Keratinocyte (primary cell): ENCODE measurements around the gene RPS6KA5. TPM values are rescaled to one million over a fixed set of nuclear protein-coding genes. Genes with fewer than 3 reads are reported as not detected.
A peak's percentile ranks its signal among the peaks of the same experiment; 100 is the strongest.

Source experiments
- DNase-seq: peaks from one replicate; pipeline ENCODE4 v3.0.0-alpha.2; 2011; ENCODE audit warnings: low read depth, missing footprints, low spot score
- FAIRE-seq: peaks from 2 replicates; lab custom pipeline; 2011; peaks lifted over from hg19 to GRCh38; lab: Jason Lieb, UNC
- H2AFZ ChIP-seq: 2 replicates; pipeline ENCODE4 v1.6.0; 2012; ENCODE audit warnings: low read length, control low read depth, inconsistent platforms; ENCODE audit not compliant: control insufficient read depth
- H3K27ac ChIP-seq: 2 replicates; pipeline ENCODE4 v1.5.1; 2011; ENCODE audit warnings: low read length; ENCODE audit not compliant: control insufficient read depth, insufficient read depth
- H3K27me3 ChIP-seq: 3 replicates; pipeline ENCODE4 v1.6.0; 2011; ENCODE audit warnings: low read length; ENCODE audit not compliant: control insufficient read depth, insufficient read depth; ENCODE audit errors: extremely low read depth
- H3K36me3 ChIP-seq, 2 experiments: 2 replicates in 1 of 2; 3 replicates in 1 of 2; pipeline ENCODE4 v1.5.1; 2011; ENCODE audit warnings: low read length in 2 of 2, mild to moderate bottlenecking in 1 of 2; ENCODE audit not compliant: control insufficient read depth in 2 of 2, insufficient read depth in 2 of 2; ENCODE audit errors: extremely low read depth in 1 of 2
- H3K4me1 ChIP-seq: 3 replicates; pipeline ENCODE4 v1.5.1; 2011; ENCODE audit warnings: low read length; ENCODE audit not compliant: control insufficient read depth, insufficient read depth; ENCODE audit errors: extremely low read depth
- H3K4me2 ChIP-seq: 3 replicates; pipeline ENCODE4 v1.6.0; 2011; ENCODE audit warnings: low read depth, low read length; ENCODE audit not compliant: control insufficient read depth, insufficient read depth; ENCODE audit errors: extremely low read depth
- H3K4me3 ChIP-seq, 3 experiments: fragments of 200-600 bp in 1 of 3; sonication (generic) in 1 of 3; 2 replicates in 2 of 3; 3 replicates in 1 of 3; pipeline ENCODE4 v1.5.1; 2011 to 2016; ENCODE audit warnings: low read length in 3 of 3, mild to moderate bottlenecking in 3 of 3, control low read depth in 2 of 3, inconsistent platforms in 1 of 3, low read depth in 1 of 3, mixed read lengths in 1 of 3, mixed run types in 1 of 3, moderate library complexity in 1 of 3; ENCODE audit not compliant: control insufficient read depth in 2 of 3, insufficient read depth in 2 of 3; ENCODE audit errors: extremely low read depth in 1 of 3
- H3K79me2 ChIP-seq: 2 replicates; pipeline ENCODE4 v1.6.0; 2012; ENCODE audit warnings: low read length; ENCODE audit not compliant: control insufficient read depth, insufficient read depth
- H3K9ac ChIP-seq: 3 replicates; pipeline ENCODE4 v1.6.0; 2011; ENCODE audit warnings: low read length; ENCODE audit not compliant: control insufficient read depth, insufficient read depth; ENCODE audit errors: extremely low read depth
- H3K9me1 ChIP-seq: 3 replicates; pipeline ENCODE4 v1.6.0; 2011; ENCODE audit warnings: low read length; ENCODE audit not compliant: control insufficient read depth, insufficient read depth; ENCODE audit errors: extremely low read depth
- H3K9me3 ChIP-seq: 2 replicates; pipeline ENCODE4 v1.5.1; 2012; ENCODE audit warnings: low read depth, low read length; ENCODE audit not compliant: control insufficient read depth
- H4K20me1 ChIP-seq: 3 replicates; pipeline ENCODE4 v1.6.0; 2011; ENCODE audit warnings: low read length; ENCODE audit not compliant: control insufficient read depth, insufficient read depth; ENCODE audit errors: extremely low read depth
- EZH2 ChIP-seq: IDR thresholded peaks from one replicate; pipeline ENCODE4 v1.6.1; 2012; ENCODE audit warnings: inconsistent platforms, mild to moderate bottlenecking, low read length, moderate library complexity
- dilution Hi-C: fragments of 300-500 bp; cut with MboI; formaldehyde crosslinking; loops from one replicate; pipeline ENCODE4 v1.7.0; 2020; ENCODE audit warnings: low sequenced_read_pairs; ENCODE audit not compliant: extremely low pct_ligation_motif_present
- polyA plus RNA-seq, 5 experiments: library from polyadenylated mRNA; depleted of rRNA in 3 of 5; stranded (reverse) in 3 of 5; stranded (forward) in 1 of 5; unstranded in 1 of 5; fragments of >200 nt; gene quantifications; 1 replicate in 1 of 5; 2 replicates in 3 of 5; 3 replicates in 1 of 5; pipeline versions ENCODE4 v1.2.1 to v1.2.3, GENCODE V29; 2011 to 2012; ENCODE audit warnings: missing spikeins in 2 of 5, low read depth in 1 of 5, low replicate concordance in 1 of 5
- TF ChIP-seq, protein P1 (sequence below), 3 experiments: IDR thresholded peaks in 1 of 3; conservative IDR thresholded peaks in 1 of 3; optimal IDR thresholded peaks in 1 of 3; 2 replicates in 2 of 3; 3 replicates in 1 of 3; pipeline versions ENCODE3 to v1.5.1; 2011; ENCODE audit warnings: low read length in 3 of 3, mild to moderate bottlenecking in 3 of 3, moderate library complexity in 2 of 3, control low read depth in 1 of 3, inconsistent platforms in 1 of 3; ENCODE audit not compliant: insufficient read depth in 2 of 3; ENCODE audit errors: extremely low read depth in 1 of 3

The RPS6KA5 gene
- polyA plus RNA-seq, 1 donor (not counting 4 experiments of a cell fraction or from before 2014, with no cell fraction given): 2.9 TPM

DNA sequence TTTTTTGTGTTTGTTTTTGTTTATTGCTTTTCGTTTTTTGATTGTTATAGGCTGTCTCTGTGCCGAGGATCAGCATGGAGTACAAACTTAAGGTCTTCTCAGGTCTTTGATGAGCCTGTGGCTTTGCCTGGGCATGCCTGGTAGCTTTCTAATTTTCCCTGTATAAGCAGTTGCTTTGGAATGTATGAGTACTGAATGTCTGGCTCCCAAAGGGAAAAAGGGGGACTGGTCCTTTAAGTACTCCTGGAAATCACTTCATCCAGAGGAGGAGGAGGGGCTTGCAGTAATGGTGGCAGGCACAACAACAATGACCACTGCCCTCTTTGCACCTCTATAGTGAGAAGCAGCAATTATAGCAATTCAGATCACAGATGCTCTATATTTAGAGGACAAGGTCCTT is 176.7 kb downstream of the RPS6KA5 start:
- DNase-seq: peak; percentile 41
- peak; percentile 95 for FAIRE-seq
- dilution Hi-C loops: no loop called here
- peak overlapping the region; percentile 75 for H3K27ac ChIP-seq
- peak overlapping the region in 2 of 3 experiments; percentile 36 to 49 for H3K4me3 ChIP-seq
- H4K20me1 ChIP-seq: no peaks in the 10 kb centered on the region
- H3K9ac ChIP-seq: peak overlapping the region; percentile 22
- H3K9me1 ChIP-seq: no peaks in the 10 kb centered on the region
- no peaks in the 10 kb centered on the region for H3K27me3 ChIP-seq
- TF ChIP-seq EZH2: no peak
- TF ChIP-seq, protein P1, sequence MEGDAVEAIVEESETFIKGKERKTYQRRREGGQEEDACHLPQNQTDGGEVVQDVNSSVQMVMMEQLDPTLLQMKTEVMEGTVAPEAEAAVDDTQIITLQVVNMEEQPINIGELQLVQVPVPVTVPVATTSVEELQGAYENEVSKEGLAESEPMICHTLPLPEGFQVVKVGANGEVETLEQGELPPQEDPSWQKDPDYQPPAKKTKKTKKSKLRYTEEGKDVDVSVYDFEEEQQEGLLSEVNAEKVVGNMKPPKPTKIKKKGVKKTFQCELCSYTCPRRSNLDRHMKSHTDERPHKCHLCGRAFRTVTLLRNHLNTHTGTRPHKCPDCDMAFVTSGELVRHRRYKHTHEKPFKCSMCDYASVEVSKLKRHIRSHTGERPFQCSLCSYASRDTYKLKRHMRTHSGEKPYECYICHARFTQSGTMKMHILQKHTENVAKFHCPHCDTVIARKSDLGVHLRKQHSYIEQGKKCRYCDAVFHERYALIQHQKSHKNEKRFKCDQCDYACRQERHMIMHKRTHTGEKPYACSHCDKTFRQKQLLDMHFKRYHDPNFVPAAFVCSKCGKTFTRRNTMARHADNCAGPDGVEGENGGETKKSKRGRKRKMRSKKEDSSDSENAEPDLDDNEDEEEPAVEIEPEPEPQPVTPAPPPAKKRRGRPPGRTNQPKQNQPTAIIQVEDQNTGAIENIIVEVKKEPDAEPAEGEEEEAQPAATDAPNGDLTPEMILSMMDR (optimal IDR thresholded peaks at IDR 0.05 in 1 of 3, IDR thresholded peaks at IDR 0.05 in 1 of 3, conservative IDR thresholded peaks at IDR 0.05 in 1 of 3; ENCODE audit: extremely low read depth in 1 of 3, insufficient read depth in 2 of 3, low read length in 3 of 3): no peak
- H3K79me2 ChIP-seq: no peaks in the 10 kb centered on the region
- H3K4me1 ChIP-seq: peaks cover 11% of the 10 kb centered on the region
- no peaks in the 10 kb centered on the region for H3K36me3 ChIP-seq
- peak overlapping the region; percentile 63 for H3K4me2 ChIP-seq
- peak overlapping the region; percentile 85 for H2AFZ ChIP-seq
- H3K9me3 ChIP-seq: no peaks in the 10 kb centered on the region

GRCh38 chr14:90883197-90883596 is 177.2 kb downstream of the RPS6KA5 start:
- Histone ChIP-seq H3K36me3 (no peaks in the 10 kb centered on the region), H3K79me2 (no peaks in the 10 kb centered on the region), H3K27ac (peak overlapping the region; percentile 75), H3K4me2 (peak overlapping the region; percentile 63), H3K9me1 (no peaks in the 10 kb centered on the region), H2AFZ (peak overlapping the region; percentile 85), H3K4me1 (peaks cover 11% of the 10 kb centered on the region), H3K9me3 (no peaks in the 10 kb centered on the region), H3K4me3 (peak overlapping the region in 1 of 3 experiments; percentile 36), H4K20me1 (no peaks in the 10 kb centered on the region), H3K27me3 (no peaks in the 10 kb centered on the region), H3K9ac (peak overlapping the region; percentile 22)
- FAIRE-seq (no peak), DNase-seq (no peak)
- dilution Hi-C loops: no loop called here
- TF ChIP-seq, protein P1 (optimal IDR thresholded peaks at IDR 0.05 in 1 of 3, IDR thresholded peaks at IDR 0.05 in 1 of 3, conservative IDR thresholded peaks at IDR 0.05 in 1 of 3; ENCODE audit: extremely low read depth in 1 of 3, insufficient read depth in 2 of 3, low read length in 3 of 3): no peak
- TF ChIP-seq EZH2: no peak
